Right atrium auricular region (tissue), 2 donors: Measurements from ENCODE around the gene MAFF. TPM values are rescaled to one million over a fixed set of nuclear protein-coding genes. Genes with fewer than 3 reads are reported as not detected.
A peak's percentile ranks its signal among the peaks of the same experiment; 100 is the strongest.

Experiments used
- DNase-seq: peaks from one replicate; pipeline ENCODE4 v3.0.0-alpha.2; 2019; ENCODE audit warnings: low spot score
- H3K27ac ChIP-seq, 2 donors: fragments of 200-600 bp; sonication (generic); 1 replicate in 1 of 2; 2 replicates in 1 of 2; pipeline ENCODE4 v1.5.1; 2016 to 2019
- H3K27me3 ChIP-seq, 2 donors: fragments of 200-600 bp; sonication (generic); one replicate each; pipeline versions ENCODE4 v1.5.1 to v1.6.0; 2017 to 2019
- H3K36me3 ChIP-seq: fragments of 200-600 bp; sonication (generic); one replicate; pipeline ENCODE4 v1.5.1; 2016
- H3K4me1 ChIP-seq, 2 donors: fragments of 200-600 bp; sonication (generic); one replicate each; pipeline versions ENCODE4 v1.5.1 to v1.6.0; 2017 to 2019
- H3K4me3 ChIP-seq, 2 donors: fragments of 200-600 bp; sonication (generic); 1 replicate in 1 of 2; 2 replicates in 1 of 2; pipeline ENCODE4 v1.5.1; 2017 to 2019; ENCODE audit warnings: mild to moderate bottlenecking in 1 of 2, moderate library complexity in 1 of 2
- H3K9me3 ChIP-seq, 2 donors: fragments of 200-600 bp; sonication (generic); one replicate each; pipeline ENCODE4 v1.5.1; 2019
- CTCF ChIP-seq, 2 donors: fragments of 200-600 bp; sonication (generic); IDR thresholded peaks; one replicate each; pipeline ENCODE4 v1.5.1; 2019; ENCODE audit warnings: antibody characterized with exemption in 2 of 2
- total RNA-seq, 2 donors: library from RNA; depleted of rRNA; stranded (reverse); fragments of >200 nt; gene quantifications; one replicate each; pipeline ENCODE4 v1.1.0, GENCODE V29; 2016

The MAFF gene
- total RNA-seq, 2 donors from 2014 or later: 24.8 to 43.5 TPM

- no peaks in the 10 kb centered on the region for H3K9me3 ChIP-seq
- no peak for TF ChIP-seq CTCF (IDR thresholded peaks at IDR 0.05)
- DNase-seq: no peak
- H3K4me3 ChIP-seq: no peak overlapping the region
- H3K4me1 ChIP-seq: peaks cover 0 to 43% of the 10 kb centered on the region in 2 donors
- peak overlapping the region in 1 of 2 donors; percentile 9 for H3K27ac ChIP-seq
- no peaks in the 10 kb centered on the region for H3K27me3 ChIP-seq
- no peaks in the 10 kb centered on the region for H3K36me3 ChIP-seq
Measured at GRCh38 chr22:38215156-38216038, 13.6 kb downstream of the MAFF start.

DNA sequence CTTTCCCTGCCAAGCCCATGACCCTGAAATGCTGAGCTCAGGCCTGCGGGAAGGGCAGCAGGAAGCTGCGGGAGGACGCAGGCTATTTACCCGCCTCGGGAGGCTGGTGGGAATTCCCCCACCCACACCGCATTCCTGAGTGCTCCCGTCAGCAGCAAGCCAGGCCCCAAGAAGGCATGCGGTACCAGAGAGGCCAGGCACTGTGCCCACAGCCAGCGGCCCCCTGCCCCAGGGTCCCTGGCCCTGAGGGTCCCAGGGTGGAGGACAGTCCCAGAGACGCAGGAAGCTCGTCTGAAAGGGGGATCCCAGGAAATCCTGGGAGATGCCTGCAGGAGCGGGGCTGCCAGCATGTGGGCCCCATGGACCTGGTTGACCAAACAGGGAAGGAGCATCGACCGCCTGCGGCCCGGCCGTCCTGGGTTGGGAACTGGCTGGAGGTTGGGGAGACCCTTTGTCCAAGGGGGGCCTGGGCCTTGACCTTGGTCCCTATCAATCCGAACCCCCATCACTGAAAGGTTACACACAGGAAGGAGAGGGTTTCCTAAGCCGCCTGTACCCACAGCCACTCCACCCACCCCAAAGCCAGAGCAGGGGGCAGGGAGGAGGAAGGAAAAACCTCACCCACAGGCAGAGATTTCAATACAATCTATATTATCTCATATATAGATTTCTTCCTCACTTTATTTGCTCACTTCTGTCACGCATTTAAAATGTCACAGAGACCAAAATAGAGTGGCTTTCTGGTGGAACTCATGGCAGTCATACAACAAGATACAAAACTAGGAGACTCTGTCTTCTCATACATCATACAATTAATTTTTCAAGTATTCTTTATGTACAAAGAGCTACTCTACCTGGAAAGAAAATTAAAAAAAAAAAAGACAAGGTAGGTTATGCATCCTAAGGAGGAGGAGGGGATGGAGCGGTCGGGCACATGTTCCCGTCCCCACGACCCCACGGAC is 17.1 kb downstream of the MAFF start:
- H3K9me3 ChIP-seq: no peaks in the 10 kb centered on the region
- peaks cover 17% of the 10 kb centered on the region for H3K36me3 ChIP-seq
- no peak for TF ChIP-seq CTCF (IDR thresholded peaks at IDR 0.05)
- DNase-seq: peak; percentile 87
- H3K4me3 ChIP-seq: no peak overlapping the region
- no peaks in the 10 kb centered on the region for H3K27me3 ChIP-seq
- peak overlapping the region; percentile 88 to 91 for H3K27ac ChIP-seq
- peaks cover 0 to 43% of the 10 kb centered on the region in 2 donors for H3K4me1 ChIP-seq

GRCh38 chr22:38219632-38220031 is 17.8 kb downstream of the MAFF start:
- H3K36me3 ChIP-seq: peaks cover 24% of the 10 kb centered on the region
- no peaks in the 10 kb centered on the region for H3K9me3 ChIP-seq
- peak overlapping the region; percentile 88 to 91 for H3K27ac ChIP-seq
- no peak overlapping the region for H3K4me3 ChIP-seq
- H3K4me1 ChIP-seq: peaks cover 0 to 39% of the 10 kb centered on the region in 2 donors
- no peaks in the 10 kb centered on the region for H3K27me3 ChIP-seq
- no peak for DNase-seq
- TF ChIP-seq CTCF (IDR thresholded peaks at IDR 0.05): no peak

DNA sequence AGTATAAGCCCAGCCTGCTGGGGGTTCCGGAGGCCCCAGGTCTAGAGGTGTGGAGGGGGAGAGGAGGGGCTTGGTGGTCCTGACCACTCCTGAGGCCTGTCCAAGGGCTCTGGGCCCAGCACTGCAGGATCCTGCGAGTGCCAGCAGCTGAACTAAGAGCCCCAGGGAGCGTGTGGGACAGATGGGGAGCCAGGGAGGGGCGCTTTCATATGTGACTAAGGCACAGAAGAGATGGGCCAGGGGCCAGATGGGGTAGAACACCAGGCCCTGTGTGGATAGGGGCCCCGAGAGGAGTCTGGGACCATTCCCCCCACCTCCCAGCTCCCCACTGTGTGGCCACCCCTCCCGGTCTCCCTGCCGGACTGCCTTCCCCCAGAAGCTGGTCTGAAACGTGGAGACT is 18.4 kb downstream of the MAFF start:
- Histone ChIP-seq H3K4me3 (no peak overlapping the region), H3K4me1 (peaks cover 0 to 36% of the 10 kb centered on the region in 2 donors), H3K27ac (peak overlapping the region; percentile 88 to 91), H3K27me3 (no peaks in the 10 kb centered on the region), H3K36me3 (peaks cover 29% of the 10 kb centered on the region), H3K9me3 (no peaks in the 10 kb centered on the region)
- TF ChIP-seq CTCF (IDR thresholded peaks at IDR 0.05): no peak
- no peak for DNase-seq

GRCh38 chr22:38220653-38221386 is 19.0 kb downstream of the MAFF start:
- TF ChIP-seq CTCF (IDR thresholded peaks at IDR 0.05): no peak
- H3K9me3 ChIP-seq: no peaks in the 10 kb centered on the region
- H3K36me3 ChIP-seq: peaks cover 36% of the 10 kb centered on the region
- peak overlapping the region; percentile 88 to 91 for H3K27ac ChIP-seq
- peaks cover 0 to 36% of the 10 kb centered on the region in 2 donors for H3K4me1 ChIP-seq
- H3K27me3 ChIP-seq: no peaks in the 10 kb centered on the region
- DNase-seq: no peak
- no peak overlapping the region for H3K4me3 ChIP-seq
